Measurements from ENCODE around the gene CEP85L. TPM values are rescaled to one million over a fixed set of nuclear protein-coding genes. Genes with fewer than 3 reads are reported as not detected.

CEP85L gene
- total RNA-seq, 2 experiments from 2014 or later: 9.6 to 12.0 TPM

- intact Hi-C loops (cut with micrococcal nuclease; ENCODE audit: unreplicated experiment): no loop called here
- no peaks in the 10 kb centered on the region for H3K9me3 ChIP-seq (ENCODE audit: low read length)
- no peaks in the 10 kb centered on the region for H3K9me2 ChIP-seq (ENCODE audit: insufficient read depth, low read length)
- H3K4me1 ChIP-seq (ENCODE audit: insufficient read depth, low read length, poor library complexity, severe bottlenecking): no peaks in the 10 kb centered on the region
- TF ChIP-seq CTCF (conservative IDR thresholded peaks at IDR 0.05; ENCODE audit: low read length) (no peak), EZH2phosphoT487 (IDR thresholded peaks at IDR 0.05; ENCODE audit: borderline replicate concordance, low read depth, low read length) (no peak)
- H3K4me2 ChIP-seq (ENCODE audit: low read length): no peak overlapping the region
- no peak overlapping the region for H2AFZ ChIP-seq (ENCODE audit: low read length)
- ChIA-PET POLR2A (interaction anchor here (1.0 kb wide), 1 partner anchor 10 kb away, joined by 5 read pairs; no protein-coding TSS in a partner anchor), CTCF (ENCODE audit: unreplicated experiment) (no interaction called here)
- no TSS peak for BruUV-seq (replicated peaks)
- no peak overlapping the region for H3K4me3 ChIP-seq (ENCODE audit: low read depth, low read length, poor library complexity, severe bottlenecking)
- 0 out of 2 replicates have a peak, but pooled peaks cover 5% of the 10 kb centered on the region for H4K20me1 ChIP-seq (ENCODE audit: insufficient read depth, low read length)
- H3K27ac ChIP-seq (ENCODE audit: low read depth, low read length, poor library complexity, severe bottlenecking): no peak overlapping the region
- no peaks in the 10 kb centered on the region for H3K36me3 ChIP-seq (ENCODE audit: insufficient read depth, low read length)
- no peak for DNase-seq (ENCODE audit: low spot score)
- no peaks in the 10 kb centered on the region for H3K79me2 ChIP-seq (ENCODE audit: insufficient read depth, low read depth, low read length)
These were observed 128.2 kb downstream of the CEP85L start for GRCh38 chr6:118523216-118523615.

GRCh38 chr6:118522422-118522821 is 129.0 kb downstream of the CEP85L start:
- Histone ChIP-seq H3K36me3 (ENCODE audit: insufficient read depth, low read length) (no peaks in the 10 kb centered on the region), H4K20me1 (ENCODE audit: insufficient read depth, low read length) (0 out of 2 replicates have a peak, but pooled peaks cover 5% of the 10 kb centered on the region), H2AFZ (ENCODE audit: low read length) (no peak overlapping the region), H3K9me3 (ENCODE audit: low read length) (no peaks in the 10 kb centered on the region), H3K79me2 (ENCODE audit: insufficient read depth, low read depth, low read length) (no peaks in the 10 kb centered on the region), H3K27ac (ENCODE audit: low read depth, low read length, poor library complexity, severe bottlenecking) (no peak overlapping the region), H3K4me1 (ENCODE audit: insufficient read depth, low read length, poor library complexity, severe bottlenecking) (no peaks in the 10 kb centered on the region), H3K4me3 (ENCODE audit: low read depth, low read length, poor library complexity, severe bottlenecking) (no peak overlapping the region), H3K4me2 (ENCODE audit: low read length) (no peak overlapping the region), H3K9me2 (ENCODE audit: insufficient read depth, low read length) (no peaks in the 10 kb centered on the region)
- intact Hi-C loops (cut with micrococcal nuclease; ENCODE audit: unreplicated experiment): no loop called here
- ChIA-PET CTCF (ENCODE audit: unreplicated experiment) (no interaction called here), POLR2A (no interaction called here)
- no TSS peak for BruUV-seq (replicated peaks)
- no peak for DNase-seq (ENCODE audit: low spot score)
- TF ChIP-seq CTCF (conservative IDR thresholded peaks at IDR 0.05; ENCODE audit: low read length) (no peak), EZH2phosphoT487 (IDR thresholded peaks at IDR 0.05; ENCODE audit: borderline replicate concordance, low read depth, low read length) (no peak)

GRCh38 chr6:118514689-118515088 is 136.7 kb downstream of the CEP85L start:
- BruUV-seq (replicated peaks): no TSS peak
- TF ChIP-seq EZH2phosphoT487 (IDR thresholded peaks at IDR 0.05; ENCODE audit: borderline replicate concordance, low read depth, low read length): no peak
- no peak for TF ChIP-seq CTCF (conservative IDR thresholded peaks at IDR 0.05; ENCODE audit: low read length)

More at GRCh38 chr6:118514689-118515088, 136.7 kb downstream of the CEP85L start:
- Histone ChIP-seq H3K9me3 (ENCODE audit: low read length) (no peaks in the 10 kb centered on the region), H3K27ac (ENCODE audit: low read depth, low read length, poor library complexity, severe bottlenecking) (no peak overlapping the region), H3K36me3 (ENCODE audit: insufficient read depth, low read length) (no peaks in the 10 kb centered on the region), H3K9me2 (ENCODE audit: insufficient read depth, low read length) (no peaks in the 10 kb centered on the region), H2AFZ (ENCODE audit: low read length) (no peak overlapping the region), H3K4me3 (ENCODE audit: low read depth, low read length, poor library complexity, severe bottlenecking) (no peak overlapping the region), H3K79me2 (ENCODE audit: insufficient read depth, low read depth, low read length) (no peaks in the 10 kb centered on the region), H3K4me2 (ENCODE audit: low read length) (no peak overlapping the region), H3K4me1 (ENCODE audit: insufficient read depth, low read length, poor library complexity, severe bottlenecking) (no peaks in the 10 kb centered on the region), H4K20me1 (ENCODE audit: insufficient read depth, low read length) (0 out of 2 replicates have a peak, but pooled peaks cover 3% of the 10 kb centered on the region)
- no peak for DNase-seq (ENCODE audit: low spot score)
- ChIA-PET CTCF (ENCODE audit: unreplicated experiment) (no interaction called here), POLR2A (interaction anchor here (0.7 kb wide), 1 partner anchor 10 kb away, joined by 3 read pairs; no protein-coding TSS in a partner anchor)
- intact Hi-C loops (cut with micrococcal nuclease; ENCODE audit: unreplicated experiment): no loop called here

All from OCI-LY7 (cell line).